Fibroblast of skin of abdomen (primary cell): ENCODE measurements around the gene ZNF490.
"Not testable (repeated sequence)": the region's sequence is repeated elsewhere in the genome, so short reads cannot be mapped to it uniquely, and the experiment has no call there.

Source experiments
- DNase-seq: peaks from one replicate; pipeline ENCODE4 v3.0.0-alpha.2; 2013

ZNF490 gene

GRCh38 chr19:12621253-12622024 lies 10.8 kb upstream of the ZNF490 start:
- DNase-seq, result not testable (repeated sequence)

GRCh38 chr19:12617646-12618045 lies 7.0 kb upstream of the ZNF490 start:
- no peak for DNase-seq

GRCh38 chr19:12611361-12611699 lies 717 bp upstream of the ZNF490 start:
- DNase-seq, result peak; percentile 74

GRCh38 chr19:12607631-12608030 lies 3.0 kb downstream of the ZNF490 start:
- no peak for DNase-seq

- no peak for DNase-seq
Observed at GRCh38 chr19:12606796-12607195, 3.8 kb downstream of the ZNF490 start.

GRCh38 chr19:12603714-12604113 lies 6.9 kb downstream of the ZNF490 start:
- DNase-seq, result no peak

GRCh38 chr19:12597594-12597993 lies 13.0 kb downstream of the ZNF490 start:
- no peak for DNase-seq

GRCh38 chr19:12596927-12597548 lies 13.6 kb downstream of the ZNF490 start:
- DNase-seq, result no peak

GRCh38 chr19:12596485-12596884 lies 14.1 kb downstream of the ZNF490 start:
- DNase-seq, result no peak

- no peak for DNase-seq
Observed at GRCh38 chr19:12581100-12581499, 29.5 kb downstream of the ZNF490 start.

- peak; percentile 56 for DNase-seq
Observed at GRCh38 chr19:12580180-12580694, 30.4 kb downstream of the ZNF490 start.

- no peak for DNase-seq
Observed at GRCh38 chr19:12578641-12579040, 32.0 kb downstream of the ZNF490 start.

- no peak for DNase-seq
Observed at GRCh38 chr19:12574036-12574435, 36.6 kb downstream of the ZNF490 start.

GRCh38 chr19:12567951-12568350 lies 42.7 kb downstream of the ZNF490 start:
- DNase-seq, result no peak

- not testable (repeated sequence) for DNase-seq
Observed at GRCh38 chr19:12566380-12566779, 44.2 kb downstream of the ZNF490 start.

GRCh38 chr19:12564016-12564664 lies 46.5 kb downstream of the ZNF490 start:
- peak; percentile 83 for DNase-seq

- no peak for DNase-seq
Observed at GRCh38 chr19:12555456-12555930, 55.1 kb downstream of the ZNF490 start.

GRCh38 chr19:12551060-12551832 lies 59.4 kb downstream of the ZNF490 start, which contains the start of gene ZNF564:
TSS of gene ZNF564 (minus strand) at chr19:12551482. CDS start at chr19:12551332, 150 bp downstream.
- peak; percentile 98 for DNase-seq

- no peak for DNase-seq
Observed at GRCh38 chr19:12546903-12547302, 63.7 kb downstream of the ZNF490 start.

- no peak for DNase-seq
Observed at GRCh38 chr19:12546068-12546467, 64.5 kb downstream of the ZNF490 start.

- no peak for DNase-seq
Observed at GRCh38 chr19:12545267-12545666, 65.3 kb downstream of the ZNF490 start.

GRCh38 chr19:12544401-12544876 lies 66.2 kb downstream of the ZNF490 start:
- no peak for DNase-seq
